Measurements from ENCODE around the gene TUT4.

DNA sequence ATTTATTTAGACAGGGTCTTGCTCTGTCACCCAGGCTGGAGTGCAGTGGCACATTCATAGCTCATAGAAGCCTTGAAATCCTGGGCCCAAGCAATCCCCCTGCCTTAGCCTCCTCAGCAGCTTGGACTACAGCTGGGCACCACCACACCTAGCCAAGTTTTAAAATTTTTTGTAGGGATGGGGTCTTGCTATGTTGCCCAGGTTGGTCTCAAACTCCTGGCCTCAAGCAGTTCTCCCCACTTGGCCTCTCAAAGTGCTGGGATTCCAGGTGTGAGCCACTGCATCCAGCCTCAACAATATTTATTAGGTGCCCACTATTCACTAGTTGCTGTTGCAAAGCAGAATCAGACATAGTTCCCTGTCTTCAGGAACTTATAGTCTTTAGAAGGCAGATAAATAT lies 35.1 kb upstream of the TUT4 start:
- TF ChIP-seq CTCF (IDR thresholded peaks at IDR 0.05) (no peak), POLR2AphosphoS5 (IDR thresholded peaks at IDR 0.05) (no peak)

Data from suprapubic skin (tissue), 3 donors.